Endometrium (tissue), 2 donors: ENCODE data around the gene TBL2.
"Not testable (repeated sequence)": the region's sequence is repeated elsewhere in the genome, so short reads cannot be mapped to it uniquely, and the experiment has no call there.

Experiments
- FAIRE-seq: peaks from 2 replicates; lab custom pipeline; 2012; peaks lifted over from hg19 to GRCh38; lab: Jason Lieb, UNC
- donor health status: control.
- donor health status: control.

The TBL2 gene, protein sequence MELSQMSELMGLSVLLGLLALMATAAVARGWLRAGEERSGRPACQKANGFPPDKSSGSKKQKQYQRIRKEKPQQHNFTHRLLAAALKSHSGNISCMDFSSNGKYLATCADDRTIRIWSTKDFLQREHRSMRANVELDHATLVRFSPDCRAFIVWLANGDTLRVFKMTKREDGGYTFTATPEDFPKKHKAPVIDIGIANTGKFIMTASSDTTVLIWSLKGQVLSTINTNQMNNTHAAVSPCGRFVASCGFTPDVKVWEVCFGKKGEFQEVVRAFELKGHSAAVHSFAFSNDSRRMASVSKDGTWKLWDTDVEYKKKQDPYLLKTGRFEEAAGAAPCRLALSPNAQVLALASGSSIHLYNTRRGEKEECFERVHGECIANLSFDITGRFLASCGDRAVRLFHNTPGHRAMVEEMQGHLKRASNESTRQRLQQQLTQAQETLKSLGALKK

DNA sequence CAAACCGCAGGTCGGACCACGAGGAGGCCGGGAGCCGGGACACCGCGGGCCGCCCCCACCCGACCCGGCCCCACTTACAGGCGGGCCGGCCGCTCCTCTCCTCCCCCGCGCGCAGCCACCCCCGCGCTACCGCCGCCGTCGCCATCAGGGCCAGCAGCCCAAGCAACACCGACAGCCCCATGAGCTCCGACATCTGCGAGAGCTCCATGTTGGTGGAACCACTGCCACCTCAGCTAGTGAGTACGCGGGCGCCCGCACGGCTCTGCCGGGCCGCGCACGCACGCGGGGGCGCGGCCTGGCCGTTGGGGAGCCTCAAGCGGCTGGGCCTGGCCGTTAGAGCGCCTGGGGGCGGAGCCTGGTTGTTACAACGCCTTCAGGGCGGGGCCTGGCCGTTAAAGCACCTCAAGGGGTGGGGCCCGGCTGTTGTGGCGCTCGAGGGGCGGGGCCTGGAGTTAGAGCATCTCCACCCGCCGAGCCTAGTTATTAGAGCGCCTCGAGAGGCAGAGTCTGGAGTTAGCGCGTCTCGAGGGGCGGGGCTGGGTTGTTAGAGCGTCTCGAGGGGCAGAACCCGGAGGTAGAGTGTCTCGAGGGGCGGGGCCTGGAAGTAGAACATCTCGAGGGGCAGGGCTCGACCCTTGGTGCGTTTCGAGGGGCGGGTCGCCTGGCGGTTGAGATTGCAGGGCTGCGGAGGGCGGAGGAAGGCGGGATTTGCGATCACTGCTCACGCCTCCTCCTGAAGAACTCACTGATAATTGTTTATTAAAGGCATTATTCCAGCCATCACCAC, at the start of gene TBL2:
TSS of gene TBL2 (minus strand) at position 238 of the 787 bp plus-strand sequence. CDS start at position 208, 30 bp downstream.
- FAIRE-seq = no peak

DNA sequence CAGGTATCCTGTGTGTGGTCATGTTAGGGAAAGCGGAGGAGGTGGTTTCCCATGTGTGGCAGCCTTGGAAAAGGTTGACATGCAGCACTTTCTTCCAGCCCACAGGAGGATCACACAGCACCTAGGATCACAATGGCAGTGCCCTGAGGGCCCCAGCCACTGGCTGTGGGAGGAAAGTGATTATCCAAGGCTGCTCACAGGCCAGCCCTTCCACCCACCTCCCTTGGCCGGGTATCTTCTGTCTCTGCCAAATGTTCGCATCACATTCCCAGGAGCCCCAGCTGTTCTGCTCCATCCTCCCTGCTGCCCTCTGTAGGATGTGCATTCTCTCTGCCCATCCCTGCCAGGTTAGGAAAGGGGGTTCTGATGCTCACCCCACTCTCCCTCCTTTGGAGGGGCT, 48.4 kb upstream of the TBL2 start:
- FAIRE-seq = no peak

DNA sequence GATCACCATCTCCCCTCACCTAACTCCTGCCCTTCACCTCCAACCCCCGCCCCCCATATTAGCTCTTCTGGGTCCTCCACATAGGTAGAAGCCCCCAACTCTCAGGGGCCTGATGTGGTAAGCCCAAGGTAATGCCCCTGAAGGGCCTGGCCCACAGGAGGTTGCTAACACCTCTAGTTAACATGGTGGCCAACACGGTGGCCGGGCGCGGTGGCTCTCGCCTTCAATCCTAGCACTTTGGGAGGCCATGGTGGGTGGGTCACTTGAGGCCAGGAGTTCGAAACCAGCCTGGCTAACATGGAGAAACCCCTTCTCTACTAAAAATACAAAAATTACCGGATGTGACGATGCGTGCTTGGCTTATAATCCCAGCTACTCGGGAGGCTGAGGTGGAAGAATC, 46.9 kb upstream of the TBL2 start:
- FAIRE-seq = no peak

DNA sequence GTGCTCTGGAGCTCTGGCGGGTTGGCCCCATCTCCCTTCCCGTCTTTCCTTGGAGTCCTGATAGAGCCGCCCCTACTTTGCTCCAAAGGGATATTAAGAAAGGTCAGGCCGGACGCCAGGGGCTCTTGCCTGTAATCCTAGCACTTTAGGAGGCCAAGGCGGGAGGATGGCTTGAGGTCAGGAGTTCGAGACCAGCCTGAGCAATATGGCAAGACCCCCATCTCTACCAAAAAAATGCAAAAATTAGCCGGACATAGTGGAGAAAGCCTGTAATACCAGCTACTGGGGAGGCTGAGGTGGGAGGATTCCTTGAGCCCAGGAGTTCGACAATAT, 46.3 kb upstream of the TBL2 start:
- FAIRE-seq = no peak

DNA sequence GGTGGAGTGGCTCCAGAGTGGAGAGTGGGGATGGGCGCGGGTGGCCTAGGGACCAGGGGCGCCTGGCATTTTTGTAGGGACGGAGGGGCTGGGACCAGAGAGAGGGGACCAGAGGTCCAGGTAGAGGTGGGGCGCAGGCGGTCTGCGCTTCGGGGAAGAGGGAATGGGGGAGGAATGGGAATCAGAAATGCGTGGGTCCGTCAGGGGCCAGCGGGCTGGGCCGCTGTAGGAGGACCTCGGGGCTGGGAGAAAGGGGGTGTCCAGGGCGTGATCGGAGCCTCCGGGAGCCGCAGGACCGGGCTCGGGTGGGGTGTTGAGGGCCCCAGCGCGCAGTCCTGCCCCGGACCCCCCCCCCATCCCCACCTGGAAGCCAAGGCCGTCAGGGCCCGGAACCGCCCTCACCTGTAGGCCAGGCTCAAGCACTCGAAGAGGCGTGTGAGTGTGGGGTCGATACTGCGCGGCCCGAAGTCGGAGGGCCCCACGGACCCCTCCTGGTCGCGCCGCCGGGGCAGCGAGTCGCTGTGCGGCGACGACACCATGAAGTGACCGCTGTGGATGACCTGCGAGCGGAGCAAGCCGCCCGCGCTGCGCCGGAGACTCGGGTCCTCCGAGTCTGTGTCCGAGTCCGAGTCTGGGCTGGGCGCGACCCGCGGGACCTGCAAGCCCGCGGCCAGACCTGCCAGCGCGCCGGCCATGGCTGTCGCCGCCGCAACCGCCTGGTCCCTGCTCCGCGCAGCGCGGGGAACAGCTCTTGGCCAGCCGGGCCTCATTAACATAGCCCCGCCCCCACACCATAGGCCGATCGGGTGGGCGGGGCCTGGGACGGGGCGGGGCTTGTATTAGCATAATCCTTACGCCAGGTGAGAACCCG, 45.7 kb upstream of the TBL2 start, which contains the start of gene MLXIPL:
TSS of gene MLXIPL (minus strand) at position 725 of the 871 bp plus-strand sequence. CDS start at position 695, 30 bp downstream.
- FAIRE-seq = no peak

DNA sequence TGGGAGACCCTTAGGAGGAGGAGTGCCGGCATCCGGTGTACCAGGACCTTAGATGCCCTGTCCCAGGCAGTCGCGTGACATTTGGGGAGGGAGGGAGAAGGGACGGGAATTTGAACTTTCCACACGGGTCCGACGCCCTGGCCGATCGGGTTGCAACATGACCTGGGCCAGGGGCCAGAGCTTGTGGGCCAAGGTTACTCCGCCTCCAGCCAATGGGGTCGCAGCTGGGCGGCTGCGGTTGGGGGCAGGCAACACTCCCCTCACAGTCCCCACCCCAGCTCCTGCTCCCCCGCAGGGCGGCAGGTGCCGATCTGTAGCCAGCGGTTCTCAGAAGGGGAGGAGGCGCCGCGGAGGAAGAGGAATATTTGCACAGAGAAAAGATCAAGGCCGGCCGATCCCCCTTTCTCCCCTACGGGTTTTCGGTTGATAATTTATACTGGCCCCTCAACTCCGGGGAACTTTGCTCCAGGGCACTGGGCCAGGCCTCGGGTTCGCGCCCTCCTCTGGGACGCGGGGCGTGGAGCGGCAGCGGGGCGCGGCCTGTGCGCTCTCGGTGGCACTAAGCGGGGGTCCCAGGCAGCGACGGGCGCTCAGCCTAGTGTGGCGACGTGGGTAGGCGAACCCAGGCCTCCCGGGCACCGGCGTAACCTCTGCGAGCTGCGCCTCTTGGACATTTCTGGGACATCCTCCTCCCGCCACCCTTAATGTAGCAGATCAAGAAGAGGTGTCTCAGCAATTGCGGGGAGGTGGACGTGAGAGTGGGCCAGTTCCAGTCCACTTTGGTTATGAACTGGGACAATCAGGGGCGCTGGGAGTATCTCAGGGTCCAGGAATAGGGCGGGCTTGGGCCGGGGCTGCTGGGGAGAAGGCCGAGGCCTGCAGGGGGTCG, 44.8 kb upstream of the TBL2 start:
- no peak for FAIRE-seq

DNA sequence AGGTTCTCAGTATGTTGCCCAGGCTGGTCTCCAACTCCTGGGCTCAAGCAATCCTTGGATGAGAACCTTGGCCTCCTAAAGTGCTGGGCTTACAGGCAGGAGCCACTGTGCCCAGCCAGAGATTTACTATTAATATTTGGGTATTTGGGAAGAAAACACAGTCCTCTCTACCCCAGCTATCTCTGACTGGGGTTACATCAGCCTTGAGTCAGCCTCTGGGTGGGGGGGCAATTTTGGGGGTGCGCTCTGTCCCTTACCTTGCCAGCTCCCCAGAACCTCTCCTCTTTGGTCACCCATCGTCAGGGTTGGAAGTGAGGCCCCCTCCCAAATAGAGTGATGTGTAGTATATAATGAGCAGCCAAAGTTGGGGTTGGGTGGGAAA, 44.1 kb upstream of the TBL2 start:
- FAIRE-seq = no peak

DNA sequence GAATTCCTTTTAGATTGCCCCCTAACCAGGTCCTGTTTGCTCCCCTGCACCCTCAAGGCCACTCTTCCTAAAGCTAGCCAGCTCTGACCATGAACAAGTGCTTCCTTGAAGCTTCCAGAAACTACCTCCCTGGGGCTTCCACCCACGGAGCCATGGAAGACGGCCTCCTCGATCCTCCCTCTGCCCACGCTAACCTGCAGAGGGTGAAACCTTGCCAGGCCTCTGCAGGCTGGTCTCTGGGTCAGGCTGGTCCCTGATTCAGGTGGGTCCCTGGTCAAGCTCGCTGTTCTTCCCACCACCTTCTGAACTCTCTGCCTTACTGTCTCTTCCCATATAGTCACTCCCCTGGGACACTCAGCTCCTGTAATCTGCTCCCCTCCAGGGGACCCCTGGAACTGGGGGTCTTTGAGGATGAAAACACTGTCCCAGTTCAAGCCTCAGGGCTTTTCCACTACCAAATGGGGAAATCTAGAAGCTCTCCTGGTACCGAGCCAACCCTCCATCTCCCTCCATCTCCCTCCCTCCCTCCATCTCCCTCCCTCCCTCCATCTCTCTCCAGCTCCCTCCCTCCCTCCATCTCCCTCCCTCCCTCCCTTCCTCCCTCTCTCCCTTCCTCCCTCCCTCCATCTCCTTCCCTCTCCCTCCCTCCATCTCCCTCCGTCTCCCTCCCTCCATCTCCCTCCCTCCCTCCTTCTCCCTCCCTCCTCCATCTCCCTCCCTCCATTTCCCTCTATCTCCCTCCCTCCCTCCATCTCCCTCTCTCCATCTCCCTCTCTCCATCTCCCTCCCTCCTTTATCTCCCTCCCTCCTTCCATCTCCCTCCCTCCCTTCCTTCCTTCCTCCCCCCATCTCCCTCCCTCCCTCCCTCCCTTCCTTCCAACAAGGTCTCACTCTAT, 43.0 kb upstream of the TBL2 start:
- no peak for FAIRE-seq

DNA sequence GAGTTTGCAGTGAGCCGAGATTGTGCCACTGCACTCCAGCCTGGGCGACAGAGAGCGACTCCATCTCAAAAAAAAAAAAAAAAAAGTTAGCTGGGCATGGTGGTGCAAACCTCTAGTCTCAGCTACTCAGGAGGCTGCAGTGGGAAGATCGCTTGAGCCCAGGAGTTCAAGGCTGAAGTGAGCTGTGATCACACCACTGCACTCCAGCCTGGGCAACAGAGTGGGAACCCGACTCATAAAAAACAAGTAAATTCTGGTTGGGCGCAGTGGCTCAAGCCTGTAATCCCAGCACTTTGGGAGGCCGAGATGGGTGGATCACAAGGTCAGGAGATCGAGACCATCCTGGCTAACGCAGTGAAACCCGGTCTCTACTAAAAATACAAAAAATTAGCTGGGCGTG, 41.0 kb upstream of the TBL2 start:
- not testable (repeated sequence) for FAIRE-seq

DNA sequence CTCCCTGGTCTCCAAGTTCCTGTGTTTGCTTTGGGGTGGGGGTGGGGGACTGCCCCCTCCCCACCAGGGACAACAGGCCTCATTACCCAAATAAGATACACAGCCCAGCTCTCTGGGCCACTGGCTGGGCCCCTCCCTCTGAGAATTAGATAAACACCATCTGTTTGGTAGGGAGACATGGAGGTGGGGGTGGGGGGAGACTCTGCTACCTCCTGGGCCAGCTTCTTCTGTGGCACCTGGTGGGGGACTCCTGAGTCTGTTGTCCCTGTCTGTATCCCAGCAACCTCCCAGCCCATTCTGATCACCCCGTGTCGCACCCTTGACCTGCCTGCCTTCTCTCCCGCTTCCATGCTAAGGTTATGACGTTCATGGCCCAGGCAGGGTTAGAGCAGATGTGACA, 40.2 kb upstream of the TBL2 start:
- FAIRE-seq = no peak

DNA sequence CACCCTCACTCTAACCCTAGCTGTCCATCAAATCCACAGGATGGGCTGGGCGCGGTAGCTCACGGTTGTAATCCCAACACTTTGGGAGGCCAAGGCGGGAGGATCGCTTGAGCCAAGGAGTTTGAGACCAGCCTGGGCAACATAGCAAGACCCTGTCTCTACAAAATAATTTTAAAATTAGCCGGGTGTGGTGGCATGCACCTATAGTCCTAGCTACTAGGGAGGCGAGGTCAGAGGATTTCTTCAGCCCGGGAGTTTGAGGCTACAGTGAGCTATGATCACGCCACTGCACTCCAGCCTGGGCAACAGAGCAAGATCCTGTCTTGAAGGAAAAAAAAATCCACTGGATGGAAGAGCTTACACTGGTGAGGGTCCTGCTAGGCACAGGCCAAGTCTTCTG, 39.1 kb upstream of the TBL2 start:
- not testable (repeated sequence) for FAIRE-seq

DNA sequence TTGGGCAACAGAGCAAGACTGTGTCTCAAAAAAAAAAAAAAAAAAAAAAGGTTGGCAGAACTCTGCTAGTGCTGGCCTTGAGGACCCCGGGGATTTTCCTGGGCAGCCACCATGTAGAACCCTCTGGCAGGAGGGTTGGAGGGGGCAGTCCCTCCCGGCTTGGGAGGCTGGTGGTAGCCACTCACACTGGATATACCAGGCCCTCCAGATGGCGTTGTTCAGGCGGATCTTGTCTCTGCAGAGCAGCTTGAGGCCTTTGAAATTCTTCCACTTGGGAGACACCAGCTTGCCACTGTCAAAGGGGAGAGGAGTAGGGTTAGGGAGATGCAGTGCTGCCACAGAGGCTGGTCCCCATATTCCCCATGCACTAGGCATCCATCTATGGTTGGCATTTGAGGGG, 37.5 kb upstream of the TBL2 start:
- no peak for FAIRE-seq

DNA sequence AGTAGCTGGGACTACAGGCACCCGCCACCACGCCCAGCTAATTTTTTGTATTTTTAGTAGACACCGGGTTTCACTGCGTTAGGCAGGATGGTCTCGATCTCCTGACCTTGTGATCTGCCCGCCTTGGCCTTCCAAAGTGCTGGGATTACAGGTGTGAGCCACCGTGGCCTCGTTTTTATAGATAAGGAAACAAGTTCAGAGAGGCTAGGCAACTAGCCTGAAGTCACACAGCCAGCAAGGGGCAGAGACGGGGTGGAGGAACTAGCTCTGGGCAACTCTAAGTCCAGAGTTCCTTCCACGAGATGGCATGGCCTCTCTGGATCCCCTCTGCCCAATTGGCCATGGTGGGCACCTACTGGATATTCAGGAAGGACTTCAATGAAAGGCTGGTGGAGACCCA, 36.6 kb upstream of the TBL2 start:
- not testable (repeated sequence) for FAIRE-seq

DNA sequence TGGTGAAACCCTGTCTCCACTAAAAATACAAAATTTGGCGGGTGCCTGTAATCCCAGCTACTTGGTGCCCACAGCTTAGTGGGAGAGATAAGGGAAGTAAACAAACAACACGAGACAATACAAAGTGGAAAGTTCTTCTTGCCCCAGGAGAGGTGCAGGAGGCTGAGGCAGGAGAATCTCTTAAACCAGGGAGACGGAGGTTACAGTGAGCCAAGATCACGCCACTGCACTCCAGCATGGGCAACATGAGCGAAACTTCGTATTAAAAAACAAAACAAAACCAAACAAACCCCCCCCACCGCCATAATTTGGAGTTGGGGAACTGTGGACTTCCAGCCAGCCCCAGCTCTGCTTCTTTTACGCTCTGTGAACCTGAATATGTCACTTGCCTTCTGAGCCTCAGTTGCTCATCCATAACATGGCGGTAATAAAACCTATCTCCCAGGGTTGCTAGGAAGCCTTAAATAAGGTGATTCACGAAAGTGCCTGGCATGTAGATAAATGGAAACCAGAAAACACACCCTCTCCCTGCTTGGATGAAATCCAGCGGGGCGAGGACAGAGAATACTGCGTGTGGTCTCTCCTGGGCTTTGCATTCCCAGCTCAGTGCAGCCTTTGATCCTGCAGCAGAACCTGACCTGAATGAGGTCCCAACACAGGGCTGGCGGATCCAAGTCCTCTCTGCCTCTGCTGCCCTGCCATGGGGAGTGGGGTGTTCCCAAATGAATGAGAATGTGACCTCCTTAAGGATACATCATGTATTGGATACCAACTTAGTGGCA, 35.8 kb upstream of the TBL2 start:
- no peak for FAIRE-seq

DNA sequence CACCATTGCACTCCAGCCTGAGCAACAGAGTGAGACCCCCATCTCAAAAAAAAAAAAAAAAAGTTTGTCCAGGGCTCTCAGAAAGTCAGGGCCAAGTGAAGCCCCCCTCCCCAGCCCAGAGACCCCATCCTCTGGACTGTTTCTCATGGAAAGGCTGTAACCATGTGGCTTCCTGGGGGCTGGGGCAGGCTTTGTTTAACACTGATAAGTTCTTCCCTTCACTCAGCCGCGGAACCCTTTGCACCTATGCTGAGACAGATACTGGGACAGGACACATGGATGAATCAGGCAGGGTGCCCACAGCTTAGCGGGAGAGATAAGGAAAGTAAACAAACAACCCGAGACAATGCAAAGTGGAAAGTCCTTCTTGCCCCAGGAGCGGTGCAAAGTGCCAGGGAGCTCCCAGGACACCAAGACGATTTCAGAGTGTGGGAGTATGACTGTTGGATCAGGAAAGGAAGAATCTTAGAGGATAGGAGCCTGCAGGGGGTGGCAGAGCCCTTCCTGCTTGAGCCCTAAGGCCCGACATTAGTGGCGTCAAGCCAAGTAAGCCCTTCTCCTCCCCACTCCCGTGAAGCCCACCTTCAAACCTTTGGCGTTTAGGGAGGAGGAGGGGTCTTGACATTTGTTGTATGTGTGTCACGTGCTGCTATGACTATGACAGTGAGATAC, 34.4 kb upstream of the TBL2 start:
- no peak for FAIRE-seq

DNA sequence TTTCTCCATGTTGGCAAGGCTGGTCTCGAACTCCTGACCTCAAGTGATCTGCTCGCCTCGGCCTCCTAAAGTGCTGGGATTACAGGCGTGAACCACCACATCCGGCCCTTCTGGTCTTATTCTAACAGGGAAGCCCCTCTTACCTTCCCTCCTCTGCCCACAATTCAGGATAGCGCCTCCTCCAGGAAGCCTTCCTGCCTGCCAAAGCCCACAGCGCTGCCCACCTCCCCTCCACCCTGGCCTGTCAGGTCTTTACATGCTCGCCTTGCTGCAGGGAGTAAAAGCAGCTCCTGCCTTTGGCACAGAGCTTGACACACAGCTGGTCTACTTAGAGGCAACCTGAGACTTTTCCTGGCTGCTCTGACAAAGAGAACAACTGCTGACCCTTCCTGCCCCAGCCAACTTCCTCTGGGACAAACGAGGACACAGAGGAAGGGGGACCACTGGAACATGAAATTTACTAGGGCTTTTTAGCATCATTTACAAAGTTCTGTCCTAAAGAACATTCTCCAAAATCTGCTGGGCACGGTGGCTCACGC, 32.7 kb upstream of the TBL2 start:
- FAIRE-seq = no peak

DNA sequence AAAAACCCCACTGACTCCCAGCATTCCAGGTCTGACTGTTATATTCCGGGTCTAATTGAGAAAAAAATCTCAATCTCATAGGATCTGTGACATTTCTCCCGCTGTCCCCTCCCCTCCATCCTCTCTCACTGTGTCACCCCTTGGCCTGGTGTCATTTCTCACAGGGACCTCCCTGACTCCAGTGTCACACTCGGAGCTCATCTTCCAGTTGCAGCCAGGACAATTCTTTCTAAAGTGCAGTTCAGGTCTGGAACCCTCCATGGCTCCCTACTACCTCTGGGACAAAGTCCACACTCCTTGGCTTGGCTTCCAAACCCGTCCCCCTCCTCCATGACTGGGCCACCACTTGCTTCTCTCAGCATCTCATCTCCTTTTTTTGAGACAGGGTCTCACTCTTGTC, 31.7 kb upstream of the TBL2 start:
- FAIRE-seq = no peak

DNA sequence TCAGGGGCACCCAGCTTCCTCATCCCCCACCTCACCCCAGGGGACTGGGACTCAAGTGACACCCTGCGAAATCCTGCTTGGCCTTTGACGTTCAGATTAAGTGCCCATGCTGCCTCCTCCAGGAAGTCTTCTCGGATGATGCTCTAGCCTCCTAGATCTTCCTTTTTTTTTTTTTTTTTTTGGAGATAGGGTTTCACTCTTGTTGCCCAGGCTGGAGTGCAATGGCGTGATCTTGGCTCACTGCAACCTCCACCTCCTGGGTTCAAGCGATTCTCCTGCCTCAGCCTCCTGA, 29.3 kb upstream of the TBL2 start:
- FAIRE-seq = not testable (repeated sequence)
